Gastroesophageal sphincter (tissue), 4 donors: ENCODE measurements around the gene PTPRN2. TPM values are rescaled to one million over a fixed set of nuclear protein-coding genes. Genes with fewer than 3 reads are reported as not detected.

ENCODE experiments used
- ATAC-seq: fragments of 150-250 bp; one replicate; pipeline ENCODE4 v1.9.1; 2016; ENCODE audit warnings: mild to moderate bottlenecking, moderate library complexity
- H3K27ac ChIP-seq, 4 donors: fragments of 200-600 bp; sonication (generic) in 3 of 4; 1 replicate in 3 of 4; 2 replicates in 1 of 4; pipeline ENCODE4 v1.5.1; 2016 to 2019
- H3K27me3 ChIP-seq: fragments of 200-600 bp; sonication (generic); one replicate; pipeline ENCODE4 v1.5.1; 2019
- H3K36me3 ChIP-seq, 2 donors: fragments of 200-600 bp; sonication (generic); one replicate each; pipeline ENCODE4 v1.5.1; 2019; ENCODE audit warnings: control low read depth in 1 of 2
- H3K4me1 ChIP-seq, 3 donors: fragments of 200-600 bp; sonication (generic); 1 replicate in 2 of 3; 2 replicates in 1 of 3; pipeline ENCODE4 v1.5.1; 2016 to 2019; ENCODE audit warnings: control low read depth in 2 of 3
- H3K4me3 ChIP-seq, 2 donors: fragments of 200-600 bp; sonication (generic); one replicate each; pipeline ENCODE4 v1.5.1; 2019; ENCODE audit warnings: mild to moderate bottlenecking in 1 of 2, moderate library complexity in 1 of 2
- H3K9me3 ChIP-seq, 3 donors: fragments of 200-600 bp; sonication (generic); one replicate each; pipeline ENCODE4 v1.5.1; 2017 to 2019; ENCODE audit warnings: control low read depth in 2 of 3
- EP300 ChIP-seq: sonication (generic); formaldehyde crosslinking; IDR thresholded peaks from one replicate; pipeline ENCODE4 v1.6.1; 2017; ENCODE audit warnings: antibody characterized with exemption, mild to moderate bottlenecking
- POLR2A ChIP-seq, 2 donors: fragments of 450-650 bp; IDR thresholded peaks; one replicate each; pipeline ENCODE4 v1.6.1; 2017; ENCODE audit warnings: antibody characterized with exemption in 2 of 2, mild to moderate bottlenecking in 2 of 2, moderate library complexity in 1 of 2
- POLR2AphosphoS5 ChIP-seq: sonication (generic); formaldehyde crosslinking; IDR thresholded peaks from one replicate; pipeline ENCODE4 v1.6.1; 2017; ENCODE audit warnings: antibody characterized with exemption
- WGBS, 2 donors: methylation state at CpG; one replicate each; pipeline ENCODE4 v1.1.5; 2018; ENCODE audit warnings: low coverage in 1 of 2; 5-methylcytosine and 5-hydroxymethylcytosine counted together
- total RNA-seq, 4 donors: library from RNA; depleted of rRNA; stranded (reverse); fragments of >200 nt; gene quantifications; one replicate each; pipeline ENCODE4 v1.1.0, GENCODE V29; 2016
- TF ChIP-seq, protein P1 (sequence below), 4 experiments: fragments of 200-600 bp in 2 of 4; fragments of 450-650 bp in 2 of 4; sonication (generic) in 1 of 4; IDR thresholded peaks; one replicate each; pipeline ENCODE4 v1.5.1; 2017 to 2019; ENCODE audit warnings: antibody characterized with exemption in 4 of 4, mild to moderate bottlenecking in 2 of 4, moderate library complexity in 2 of 4

The PTPRN2 gene
- total RNA-seq, 4 donors from 2014 or later, result 1.7 to 4.7 (median 3.3) TPM

DNA sequence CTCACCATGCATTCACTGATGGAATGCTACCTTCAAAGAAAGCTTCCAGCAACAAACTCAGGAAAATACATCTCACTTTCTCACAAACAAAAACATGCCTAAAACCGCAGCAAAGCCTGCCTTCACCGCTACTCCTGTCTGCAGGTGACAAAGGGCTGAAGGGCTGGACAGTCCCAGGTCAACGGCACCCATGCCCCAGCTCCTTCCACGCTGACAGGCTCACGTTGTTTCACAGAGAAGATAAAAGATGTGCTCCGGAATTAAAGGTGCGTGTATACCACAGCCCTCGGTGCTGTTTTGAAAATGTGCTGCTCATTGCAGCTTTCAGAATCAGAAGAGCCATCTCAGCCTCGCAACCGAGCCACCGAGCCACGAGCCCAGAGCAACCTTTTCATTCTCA lies 445.0 kb downstream of the PTPRN2 start:
- Histone ChIP-seq H3K27me3 (no peaks in the 10 kb centered on the region), H3K4me3 (no peak overlapping the region), H3K4me1 (no peaks in the 10 kb centered on the region), H3K27ac (no peak overlapping the region), H3K9me3 (peaks cover 0 to 20% (median 0%) of the 10 kb centered on the region in 3 donors), H3K36me3 (no peaks in the 10 kb centered on the region)
- no peak for ATAC-seq
- 75 to 81% methylated on average over 11 to 12 of the region's 12 CpGs for WGBS, 2 donors
- no peak for TF ChIP-seq POLR2A (IDR thresholded peaks at IDR 0.05)
- TF ChIP-seq, protein P1, sequence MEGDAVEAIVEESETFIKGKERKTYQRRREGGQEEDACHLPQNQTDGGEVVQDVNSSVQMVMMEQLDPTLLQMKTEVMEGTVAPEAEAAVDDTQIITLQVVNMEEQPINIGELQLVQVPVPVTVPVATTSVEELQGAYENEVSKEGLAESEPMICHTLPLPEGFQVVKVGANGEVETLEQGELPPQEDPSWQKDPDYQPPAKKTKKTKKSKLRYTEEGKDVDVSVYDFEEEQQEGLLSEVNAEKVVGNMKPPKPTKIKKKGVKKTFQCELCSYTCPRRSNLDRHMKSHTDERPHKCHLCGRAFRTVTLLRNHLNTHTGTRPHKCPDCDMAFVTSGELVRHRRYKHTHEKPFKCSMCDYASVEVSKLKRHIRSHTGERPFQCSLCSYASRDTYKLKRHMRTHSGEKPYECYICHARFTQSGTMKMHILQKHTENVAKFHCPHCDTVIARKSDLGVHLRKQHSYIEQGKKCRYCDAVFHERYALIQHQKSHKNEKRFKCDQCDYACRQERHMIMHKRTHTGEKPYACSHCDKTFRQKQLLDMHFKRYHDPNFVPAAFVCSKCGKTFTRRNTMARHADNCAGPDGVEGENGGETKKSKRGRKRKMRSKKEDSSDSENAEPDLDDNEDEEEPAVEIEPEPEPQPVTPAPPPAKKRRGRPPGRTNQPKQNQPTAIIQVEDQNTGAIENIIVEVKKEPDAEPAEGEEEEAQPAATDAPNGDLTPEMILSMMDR (IDR thresholded peaks at IDR 0.05), result no peak
- TF ChIP-seq EP300, result no peak
- no peak for TF ChIP-seq POLR2AphosphoS5

DNA sequence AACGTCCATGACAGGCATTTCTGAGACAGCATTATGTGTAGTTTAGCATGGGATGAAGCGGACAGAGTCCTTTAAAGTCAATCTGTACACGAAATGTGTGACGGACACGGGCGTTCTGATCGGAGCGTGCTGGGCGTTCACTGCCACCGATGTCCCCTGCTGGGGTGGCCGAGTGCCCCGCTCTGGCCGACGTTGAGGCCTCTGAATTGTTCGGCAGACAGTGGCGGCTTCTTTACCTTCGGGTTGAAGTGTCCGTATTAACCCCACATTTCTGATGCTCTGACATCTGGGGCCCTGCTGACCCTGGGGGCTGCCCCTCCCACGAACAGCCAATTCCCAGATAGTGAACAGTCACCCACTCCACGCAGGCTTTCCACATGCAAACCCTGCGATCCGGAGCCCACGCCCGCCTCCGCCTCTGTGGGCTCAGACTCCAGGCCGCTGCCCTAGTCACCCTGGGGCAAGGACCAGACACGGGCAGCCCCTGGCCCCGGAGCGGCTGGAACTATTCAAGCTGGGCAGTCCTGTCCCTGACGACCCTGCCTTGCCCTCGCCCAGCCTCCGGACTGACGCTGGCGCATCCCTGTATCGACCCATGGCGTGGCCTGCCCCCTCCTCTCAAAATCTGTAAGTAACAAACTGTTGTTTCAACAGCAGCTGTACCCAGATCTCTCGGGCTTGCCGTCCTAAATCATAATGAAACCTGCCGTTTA lies 445.7 kb downstream of the PTPRN2 start:
- no peak overlapping the region for H3K4me3 ChIP-seq
- no peaks in the 10 kb centered on the region for H3K27me3 ChIP-seq
- no peaks in the 10 kb centered on the region for H3K4me1 ChIP-seq
- TF ChIP-seq POLR2AphosphoS5 (no peak), POLR2A (IDR thresholded peaks at IDR 0.05) (no peak), EP300 (no peak)
- TF ChIP-seq, protein P1 (IDR thresholded peaks at IDR 0.05), result no peak
- no peak for ATAC-seq
- peaks cover 0 to 20% (median 0%) of the 10 kb centered on the region in 3 donors for H3K9me3 ChIP-seq
- 82 to 85% methylated on average over 16 to 26 of the region's 39 CpGs for WGBS, 2 donors
- H3K27ac ChIP-seq, result no peak overlapping the region
- no peaks in the 10 kb centered on the region for H3K36me3 ChIP-seq

DNA sequence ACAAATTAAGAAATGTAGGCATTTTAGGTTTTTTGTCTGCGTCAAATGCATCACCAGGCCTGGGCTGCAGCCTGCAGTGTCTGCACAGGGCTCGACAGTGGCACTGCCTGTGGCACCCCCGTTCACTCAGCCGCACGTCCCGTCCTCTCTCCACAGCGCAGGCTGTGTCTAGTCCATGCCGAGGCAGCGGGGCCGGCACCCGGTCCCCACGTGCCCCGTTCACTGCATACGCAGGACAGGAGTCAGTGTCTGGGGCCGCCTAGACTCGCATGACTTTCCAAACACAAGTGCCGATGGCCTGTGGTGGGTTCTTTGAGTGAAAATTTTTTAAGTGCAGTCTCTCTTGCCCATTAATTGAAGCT lies 446.4 kb downstream of the PTPRN2 start:
- Histone ChIP-seq H3K36me3 (no peaks in the 10 kb centered on the region), H3K27me3 (no peaks in the 10 kb centered on the region), H3K9me3 (peaks cover 0 to 20% (median 0%) of the 10 kb centered on the region in 3 donors), H3K4me1 (no peaks in the 10 kb centered on the region), H3K4me3 (no peak overlapping the region), H3K27ac (no peak overlapping the region)
- no peak for ATAC-seq
- WGBS, 2 donors, result 87 to 88% methylated on average over 3 to 4 of the region's 17 CpGs
- no peak for TF ChIP-seq POLR2A (IDR thresholded peaks at IDR 0.05)
- TF ChIP-seq, protein P1 (IDR thresholded peaks at IDR 0.05), result no peak

DNA sequence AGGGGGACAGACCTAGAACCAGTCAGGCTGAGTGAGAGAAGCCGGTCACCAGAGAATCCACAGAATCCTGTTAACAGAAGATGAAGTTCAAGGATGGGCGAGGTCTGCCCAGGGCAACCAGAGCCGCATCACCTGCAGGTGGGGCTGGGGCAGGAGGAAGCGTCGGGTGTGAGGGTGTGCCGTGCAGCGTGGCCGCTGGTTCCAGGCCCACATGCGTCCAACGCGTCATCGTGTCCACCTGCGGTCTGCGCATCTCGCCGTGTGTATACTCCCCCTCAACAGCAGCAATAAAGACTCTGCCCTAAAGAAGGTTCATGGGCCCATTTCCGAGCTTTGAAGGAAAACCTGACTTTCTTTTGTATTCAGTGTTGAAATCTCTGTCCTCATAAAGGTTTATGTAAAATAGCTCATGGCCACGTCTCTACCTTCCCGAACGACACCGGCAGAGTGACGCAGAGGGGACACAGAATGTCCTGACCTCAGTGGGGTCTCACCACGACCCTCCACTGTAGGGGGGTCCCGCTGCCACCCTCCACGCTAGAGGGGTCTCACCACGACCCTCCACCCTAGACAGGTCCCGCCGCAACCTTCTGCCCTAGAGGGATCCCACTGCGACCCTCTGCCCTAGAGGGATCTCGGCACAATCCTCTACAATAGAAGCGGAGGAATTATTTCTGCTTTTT lies 446.9 kb downstream of the PTPRN2 start:
- TF ChIP-seq, protein P1 (IDR thresholded peaks at IDR 0.05), result no peak
- TF ChIP-seq EP300 (no peak), POLR2AphosphoS5 (no peak), POLR2A (IDR thresholded peaks at IDR 0.05) (no peak)
- Histone ChIP-seq H3K4me3 (no peak overlapping the region), H3K4me1 (no peaks in the 10 kb centered on the region), H3K27ac (no peak overlapping the region), H3K27me3 (no peaks in the 10 kb centered on the region), H3K36me3 (no peaks in the 10 kb centered on the region), H3K9me3 (peaks cover 0 to 20% (median 0%) of the 10 kb centered on the region in 3 donors)
- ATAC-seq, result no peak
- WGBS, 2 donors, result 84 to 88% methylated on average over 10 to 23 of the region's 31 CpGs

DNA sequence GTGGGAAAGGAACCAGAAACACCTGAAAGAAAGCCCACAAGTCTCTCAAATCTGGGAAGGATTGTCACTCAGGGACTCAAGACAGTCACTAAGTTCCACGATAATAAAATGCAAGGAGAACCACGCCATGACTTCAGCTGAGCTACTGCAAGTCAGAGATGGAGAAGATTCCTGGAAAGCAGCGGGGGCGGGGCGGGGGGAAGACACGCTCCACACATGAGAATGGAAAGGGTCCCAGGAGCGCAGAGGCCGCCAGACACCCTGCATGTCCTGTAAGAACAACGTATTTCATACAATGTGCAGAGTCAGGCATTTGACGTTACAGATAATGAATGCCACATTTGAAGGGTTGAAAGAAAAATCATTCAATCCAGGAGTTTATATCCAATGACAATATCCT lies 448.1 kb downstream of the PTPRN2 start:
- Histone ChIP-seq H3K27me3 (no peaks in the 10 kb centered on the region), H3K4me3 (no peak overlapping the region), H3K9me3 (peaks cover 0 to 9% (median 0%) of the 10 kb centered on the region in 3 donors), H3K36me3 (no peaks in the 10 kb centered on the region), H3K27ac (no peak overlapping the region), H3K4me1 (no peaks in the 10 kb centered on the region)
- no peak for TF ChIP-seq POLR2A (IDR thresholded peaks at IDR 0.05)
- TF ChIP-seq, protein P1 (IDR thresholded peaks at IDR 0.05), result no peak
- no peak for TF ChIP-seq POLR2AphosphoS5
- no peak for TF ChIP-seq EP300
- ATAC-seq, result no peak
- 74 to 81% methylated on average over 5 to 6 of the region's 10 CpGs for WGBS, 2 donors
